Suprapubic skin (tissue), 4 donors: ENCODE measurements around the gene RNF166. TPM values are rescaled to one million over a fixed set of nuclear protein-coding genes. Genes with fewer than 3 reads are reported as not detected.

Source experiments
- DNase-seq, 2 donors: peaks; one replicate each; pipeline ENCODE4 v3.0.0-alpha.2; 2019; ENCODE audit warnings: low spot score in 2 of 2
- H3K27ac ChIP-seq: fragments of 200-600 bp; sonication (generic); one replicate; pipeline ENCODE4 v1.5.1; 2019
- H3K27me3 ChIP-seq: fragments of 200-600 bp; sonication (generic); one replicate; pipeline ENCODE4 v1.5.1; 2019
- H3K36me3 ChIP-seq: fragments of 200-600 bp; sonication (generic); one replicate; pipeline ENCODE4 v1.5.1; 2019
- H3K4me1 ChIP-seq: fragments of 200-600 bp; sonication (generic); one replicate; pipeline ENCODE4 v1.5.1; 2019
- H3K4me3 ChIP-seq: fragments of 200-600 bp; sonication (generic); one replicate; pipeline ENCODE4 v1.5.1; 2019; ENCODE audit warnings: mild to moderate bottlenecking
- H3K9me3 ChIP-seq: fragments of 200-600 bp; sonication (generic); one replicate; pipeline ENCODE4 v1.5.1; 2019
- CTCF ChIP-seq, 2 donors: fragments of 200-600 bp in 1 of 2; fragments of 450-650 bp in 1 of 2; sonication (generic) in 1 of 2; IDR thresholded peaks; one replicate each; pipeline ENCODE4 v1.5.1; 2016 to 2019; ENCODE audit warnings: antibody characterized with exemption in 2 of 2, mild to moderate bottlenecking in 1 of 2, moderate library complexity in 1 of 2
- EP300 ChIP-seq: sonication (generic); formaldehyde crosslinking; IDR thresholded peaks from one replicate; pipeline ENCODE4 v1.6.1; 2017; ENCODE audit warnings: antibody characterized with exemption
- POLR2A ChIP-seq, 2 donors: fragments of 450-650 bp; IDR thresholded peaks; one replicate each; pipeline ENCODE4 v1.6.1; 2017; ENCODE audit warnings: antibody characterized with exemption in 2 of 2, mild to moderate bottlenecking in 2 of 2, moderate library complexity in 2 of 2
- POLR2AphosphoS5 ChIP-seq, 3 donors: sonication (generic); formaldehyde crosslinking; IDR thresholded peaks; one replicate each; pipeline ENCODE4 v1.6.1; 2017; ENCODE audit warnings: antibody characterized with exemption in 3 of 3
- WGBS: methylation state at CpG from one replicate; pipeline ENCODE4 v1.1.5; 2018; 5-methylcytosine and 5-hydroxymethylcytosine counted together
- total RNA-seq, 4 donors: library from RNA; depleted of rRNA; stranded (reverse); fragments of >200 nt; gene quantifications; one replicate each; pipeline ENCODE4 v1.1.0, GENCODE V29; 2016

Gene RNF166
- total RNA-seq, 4 donors from 2014 or later = 12.4 to 15.8 (median 14.6) TPM

GRCh38 chr16:88699180-88699579, 7.0 kb downstream of the RNF166 start:
- Histone ChIP-seq H3K36me3 (peaks cover 54% of the 10 kb centered on the region), H3K9me3 (no peaks in the 10 kb centered on the region), H3K27me3 (no peaks in the 10 kb centered on the region), H3K4me3 (no peak overlapping the region), H3K4me1 (peaks cover 33% of the 10 kb centered on the region), H3K27ac (no peak overlapping the region)
- no peak for TF ChIP-seq POLR2A (IDR thresholded peaks at IDR 0.05)
- no peak for TF ChIP-seq EP300
- no CpG with 5 or more reads among the region's 16 CpGs for WGBS
- DNase-seq = no peak

DNA sequence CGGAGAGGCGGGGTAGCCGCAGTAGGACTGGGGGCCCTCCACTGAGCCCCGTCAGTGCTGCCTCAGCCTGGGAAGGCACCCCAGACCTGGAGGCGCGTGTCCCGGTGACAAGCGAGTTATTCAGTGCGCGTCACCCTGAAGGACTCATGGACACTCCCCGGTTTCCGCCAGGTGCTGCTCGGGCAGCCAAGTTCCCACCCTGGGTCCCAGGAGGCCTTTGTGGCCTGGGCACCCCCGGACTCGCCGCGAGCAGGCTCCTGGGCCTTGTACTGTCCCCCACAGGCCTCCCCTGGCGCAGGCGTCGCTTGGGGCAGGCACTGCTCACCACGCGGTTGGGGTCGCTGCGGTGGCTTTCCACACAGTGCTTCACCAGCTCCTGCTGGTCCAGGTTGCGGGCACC, 7.6 kb downstream of the RNF166 start:
- Histone ChIP-seq H3K36me3 (peaks cover 54% of the 10 kb centered on the region), H3K4me1 (peaks cover 31% of the 10 kb centered on the region), H3K9me3 (no peaks in the 10 kb centered on the region), H3K27me3 (no peaks in the 10 kb centered on the region), H3K4me3 (no peak overlapping the region), H3K27ac (no peak overlapping the region)
- 100% methylated on average over 2 of the region's 25 CpGs for WGBS
- no peak for DNase-seq
- TF ChIP-seq POLR2A (IDR thresholded peaks at IDR 0.05) (no peak), EP300 (no peak), POLR2AphosphoS5 (IDR thresholded peaks at IDR 0.05) (no peak), CTCF (IDR thresholded peaks at IDR 0.05) (no peak)

GRCh38 chr16:88697831-88698615, 8.2 kb downstream of the RNF166 start:
- TF ChIP-seq POLR2A (IDR thresholded peaks at IDR 0.05) (no peak), POLR2AphosphoS5 (IDR thresholded peaks at IDR 0.05) (no peak), CTCF (IDR thresholded peaks at IDR 0.05) (no peak), EP300 (no peak)
- Histone ChIP-seq H3K4me1 (peaks cover 26% of the 10 kb centered on the region), H3K27me3 (no peaks in the 10 kb centered on the region), H3K27ac (no peak overlapping the region), H3K36me3 (peaks cover 54% of the 10 kb centered on the region), H3K9me3 (no peaks in the 10 kb centered on the region), H3K4me3 (no peak overlapping the region)
- WGBS = 79% methylated on average over 24 of the region's 37 CpGs
- DNase-seq = no peak

- WGBS = 88% methylated on average over 16 of the region's 47 CpGs
- no peak for DNase-seq
- peaks cover 49% of the 10 kb centered on the region for H3K36me3 ChIP-seq
- no peaks in the 10 kb centered on the region for H3K9me3 ChIP-seq
- peaks cover 21% of the 10 kb centered on the region for H3K4me1 ChIP-seq
- H3K27ac ChIP-seq = no peak overlapping the region
- H3K4me3 ChIP-seq = no peak overlapping the region
- no peaks in the 10 kb centered on the region for H3K27me3 ChIP-seq
- no peak for TF ChIP-seq POLR2AphosphoS5 (IDR thresholded peaks at IDR 0.05)
- TF ChIP-seq CTCF (IDR thresholded peaks at IDR 0.05) = no peak
- no peak for TF ChIP-seq EP300
- TF ChIP-seq POLR2A (IDR thresholded peaks at IDR 0.05) = no peak
Measured at GRCh38 chr16:88697116-88697830, 8.9 kb downstream of the RNF166 start.

- Histone ChIP-seq H3K36me3 (peaks cover 49% of the 10 kb centered on the region), H3K4me1 (peaks cover 17% of the 10 kb centered on the region), H3K27me3 (peaks cover 5% of the 10 kb centered on the region), H3K9me3 (no peaks in the 10 kb centered on the region), H3K27ac (no peak overlapping the region), H3K4me3 (no peak overlapping the region)
- TF ChIP-seq POLR2AphosphoS5 (IDR thresholded peaks at IDR 0.05) (no peak), EP300 (no peak), POLR2A (IDR thresholded peaks at IDR 0.05) (no peak), CTCF (IDR thresholded peaks at IDR 0.05) (no peak)
- WGBS = 90% methylated on average over 13 of the region's 14 CpGs
- DNase-seq = no peak
Measured at GRCh38 chr16:88696441-88696840, 9.8 kb downstream of the RNF166 start.
